ENCODE results near the gene MTMR1. TPM values are rescaled to one million over a fixed set of nuclear protein-coding genes. Genes with fewer than 3 reads are reported as not detected.

MTMR1 gene
- total RNA-seq, 1 experiment from 2014 or later = 17.5 TPM

GRCh38 chrX:150761176-150761818 lies 68.1 kb downstream of the MTMR1 start:
- Histone ChIP-seq H3K4me1 (replicated peaks) (peaks cover 10% of the 10 kb centered on the region), H3K9me3 (replicated peaks) (no peaks in the 10 kb centered on the region), H3K36me3 (no peaks in the 10 kb centered on the region), H3K27me3 (replicated peaks) (no peaks in the 10 kb centered on the region), H3K4me3 (no peak overlapping the region), H3K27ac (no peak overlapping the region)
- DNase-seq (ENCODE audit: low read depth in 1 of 2, low spot score in 2 of 2) = no peak

GRCh38 chrX:150761819-150762216 lies 68.6 kb downstream of the MTMR1 start:
- Histone ChIP-seq H3K27ac (no peak overlapping the region), H3K27me3 (replicated peaks) (no peaks in the 10 kb centered on the region), H3K4me3 (no peak overlapping the region), H3K9me3 (replicated peaks) (no peaks in the 10 kb centered on the region), H3K36me3 (no peaks in the 10 kb centered on the region), H3K4me1 (replicated peaks) (peaks cover 12% of the 10 kb centered on the region)
- DNase-seq (ENCODE audit: low read depth in 1 of 2, low spot score in 2 of 2) = no peak

- H3K9me3 ChIP-seq (replicated peaks) = no peaks in the 10 kb centered on the region
- peaks cover 19% of the 10 kb centered on the region for H3K4me1 ChIP-seq (replicated peaks)
- no peak overlapping the region for H3K27ac ChIP-seq
- H3K36me3 ChIP-seq = no peaks in the 10 kb centered on the region
- no peak overlapping the region for H3K4me3 ChIP-seq
- no peaks in the 10 kb centered on the region for H3K27me3 ChIP-seq (replicated peaks)
- no peak for DNase-seq (ENCODE audit: low read depth in 1 of 2, low spot score in 2 of 2)
These were observed 69.3 kb downstream of the MTMR1 start for GRCh38 chrX:150762258-150763165.

- Histone ChIP-seq H3K27me3 (replicated peaks) (no peaks in the 10 kb centered on the region), H3K36me3 (no peaks in the 10 kb centered on the region), H3K4me3 (no peak overlapping the region), H3K9me3 (replicated peaks) (no peaks in the 10 kb centered on the region), H3K27ac (no peak overlapping the region), H3K4me1 (replicated peaks) (peaks cover 25% of the 10 kb centered on the region)
- no peak for DNase-seq (ENCODE audit: low read depth in 1 of 2, low spot score in 2 of 2)
These were observed 70.2 kb downstream of the MTMR1 start for GRCh38 chrX:150763303-150763797.

- Histone ChIP-seq H3K9me3 (replicated peaks) (no peaks in the 10 kb centered on the region), H3K4me3 (no peak overlapping the region), H3K27me3 (replicated peaks) (no peaks in the 10 kb centered on the region), H3K4me1 (replicated peaks) (peaks cover 25% of the 10 kb centered on the region), H3K27ac (no peak overlapping the region), H3K36me3 (no peaks in the 10 kb centered on the region)
- no peak for DNase-seq (ENCODE audit: low read depth in 1 of 2, low spot score in 2 of 2)
These were observed 70.6 kb downstream of the MTMR1 start for GRCh38 chrX:150763810-150764209.

- no peaks in the 10 kb centered on the region for H3K36me3 ChIP-seq
- no peaks in the 10 kb centered on the region for H3K27me3 ChIP-seq (replicated peaks)
- peaks cover 17% of the 10 kb centered on the region for H3K4me1 ChIP-seq (replicated peaks)
- H3K27ac ChIP-seq = no peak overlapping the region
- H3K9me3 ChIP-seq (replicated peaks) = no peaks in the 10 kb centered on the region
- H3K4me3 ChIP-seq = no peak overlapping the region
- DNase-seq (ENCODE audit: low read depth in 1 of 2, low spot score in 2 of 2) = no peak
These were observed 72.0 kb downstream of the MTMR1 start for GRCh38 chrX:150765237-150765636.

GRCh38 chrX:150765782-150766350 lies 72.7 kb downstream of the MTMR1 start:
- Histone ChIP-seq H3K27me3 (replicated peaks) (no peaks in the 10 kb centered on the region), H3K27ac (no peak overlapping the region), H3K36me3 (no peaks in the 10 kb centered on the region), H3K4me3 (no peak overlapping the region), H3K9me3 (replicated peaks) (no peaks in the 10 kb centered on the region), H3K4me1 (replicated peaks) (peaks cover 16% of the 10 kb centered on the region)
- DNase-seq (ENCODE audit: low read depth in 1 of 2, low spot score in 2 of 2) = no peak

- Histone ChIP-seq H3K27ac (peak overlapping the region; percentile 62; the same call in 1 of the 2 replicates), H3K36me3 (no peaks in the 10 kb centered on the region), H3K9me3 (replicated peaks) (no peaks in the 10 kb centered on the region), H3K4me1 (replicated peaks) (peaks cover 16% of the 10 kb centered on the region), H3K27me3 (replicated peaks) (no peaks in the 10 kb centered on the region), H3K4me3 (no peak overlapping the region)
- DNase-seq (ENCODE audit: low read depth in 1 of 2, low spot score in 2 of 2) = no peak
These were observed 73.3 kb downstream of the MTMR1 start for GRCh38 chrX:150766351-150767044.

- no peaks in the 10 kb centered on the region for H3K9me3 ChIP-seq (replicated peaks)
- DNase-seq (ENCODE audit: low read depth in 1 of 2, low spot score in 2 of 2) = no peak
- no peaks in the 10 kb centered on the region for H3K36me3 ChIP-seq
- no peaks in the 10 kb centered on the region for H3K27me3 ChIP-seq (replicated peaks)
- peaks cover 16% of the 10 kb centered on the region for H3K4me1 ChIP-seq (replicated peaks)
- H3K4me3 ChIP-seq = no peak overlapping the region
- H3K27ac ChIP-seq = peak overlapping the region; percentile 62; the same call in 1 of the 2 replicates
These were observed 73.8 kb downstream of the MTMR1 start for GRCh38 chrX:150767045-150767395.

- H3K36me3 ChIP-seq = no peaks in the 10 kb centered on the region
- H3K27ac ChIP-seq = peak overlapping the region; percentile 62
These were observed 74.4 kb downstream of the MTMR1 start for GRCh38 chrX:150767475-150768131.

GRCh38 chrX:150768132-150768485 lies 74.9 kb downstream of the MTMR1 start:
- Histone ChIP-seq H3K4me1 (replicated peaks) (peaks cover 16% of the 10 kb centered on the region), H3K4me3 (no peak overlapping the region), H3K9me3 (replicated peaks) (no peaks in the 10 kb centered on the region), H3K27ac (peak overlapping the region; percentile 62; the same call in 1 of the 2 replicates), H3K27me3 (replicated peaks) (no peaks in the 10 kb centered on the region), H3K36me3 (no peaks in the 10 kb centered on the region)
- no peak for DNase-seq (ENCODE audit: low read depth in 1 of 2, low spot score in 2 of 2)

More at GRCh38 chrX:150767475-150768131, 74.4 kb downstream of the MTMR1 start:
- no peaks in the 10 kb centered on the region for H3K9me3 ChIP-seq (replicated peaks)
- peak; percentile 55 to 67 for DNase-seq (ENCODE audit: low read depth in 1 of 2, low spot score in 2 of 2)
- H3K27me3 ChIP-seq (replicated peaks) = no peaks in the 10 kb centered on the region
- H3K4me1 ChIP-seq (replicated peaks) = peaks cover 16% of the 10 kb centered on the region
- H3K4me3 ChIP-seq = no peak overlapping the region

GRCh38 chrX:150768580-150769190 lies 75.5 kb downstream of the MTMR1 start:
- Histone ChIP-seq H3K4me1 (replicated peaks) (peaks cover 16% of the 10 kb centered on the region), H3K9me3 (replicated peaks) (no peaks in the 10 kb centered on the region), H3K27me3 (replicated peaks) (no peaks in the 10 kb centered on the region), H3K36me3 (no peaks in the 10 kb centered on the region), H3K4me3 (no peak overlapping the region), H3K27ac (no peak overlapping the region)
- no peak for DNase-seq (ENCODE audit: low read depth in 1 of 2, low spot score in 2 of 2)

GRCh38 chrX:150769408-150769807 lies 76.2 kb downstream of the MTMR1 start:
- no peak overlapping the region for H3K4me3 ChIP-seq
- H3K36me3 ChIP-seq = no peaks in the 10 kb centered on the region
- peaks cover 16% of the 10 kb centered on the region for H3K4me1 ChIP-seq (replicated peaks)
- no peak for DNase-seq (ENCODE audit: low read depth in 1 of 2, low spot score in 2 of 2)
- no peaks in the 10 kb centered on the region for H3K27me3 ChIP-seq (replicated peaks)
- no peaks in the 10 kb centered on the region for H3K9me3 ChIP-seq (replicated peaks)
- H3K27ac ChIP-seq = no peak overlapping the region

Measured in SJSA1 (cell line).